HepG2 (cell line): ENCODE measurements around the gene TEC. TPM values are rescaled to one million over a fixed set of nuclear protein-coding genes. Genes with fewer than 3 reads are reported as not detected.
"Not testable (repeated sequence)": the region's sequence is repeated elsewhere in the genome, so short reads cannot be mapped to it uniquely, and the experiment has no call there.

ENCODE experiments used
- ATAC-seq: fragments of 200-7000 bp; cut with Tn5 transposase; 3 replicates; pipeline ENCODE4 v1.9.1; 2020; ENCODE audit warnings: mild to moderate bottlenecking, moderate library complexity
- BruUV-seq: library from RNA; stranded (reverse); fragments of 400-500 nt; replicated peaks from 2 replicates; lab custom pipeline; 2021; lab: Mats Ljungman, UMichigan
- CTCF ChIA-PET: fragments of 300-600 bp; formaldehyde crosslinking; extraction: SDS; loops from one replicate; lab custom pipeline; 2021; ENCODE audit warnings: low total read pairs, inconsistent platforms, low intra/inter-chr PET ratio; lab: Yijun Ruan, JAX
- POLR2A ChIA-PET: fragments of 350-600 bp; sonication (Branson Sonifier 250); formaldehyde crosslinking; loops from one replicate; lab custom pipeline; 2020; ENCODE audit warnings: antibody characterized with exemption, inconsistent platforms; lab: Yijun Ruan, JAX
- DNase-seq: peaks from one replicate; pipeline ENCODE4 v3.0.0-alpha.2; 2015; ENCODE audit warnings: low spot score
- FAIRE-seq: peaks from 3 replicates; lab custom pipeline; 2011; peaks lifted over from hg19 to GRCh38; lab: Jason Lieb, UNC
- H2AFZ ChIP-seq: one replicate; pipeline ENCODE4 v1.6.1; 2011; ENCODE audit warnings: low read length, inconsistent platforms
- H3K27ac ChIP-seq: fragments of 300-600 bp; 3 replicates; pipeline ENCODE4 v1.8.0; 2011; ENCODE audit warnings: mixed run types, mild to moderate bottlenecking, mixed read lengths, low read length, inconsistent platforms; ENCODE audit not compliant: insufficient read depth; ENCODE audit errors: extremely low read length
- H3K27me3 ChIP-seq, 2 experiments: fragments of 200-600 bp in 1 of 2; 2 replicates in 1 of 2; 3 replicates in 1 of 2; pipeline versions ENCODE4 v1.6.0 to v1.8.0; 2011; ENCODE audit warnings: low read length in 2 of 2, mild to moderate bottlenecking in 2 of 2, moderate library complexity in 2 of 2, inconsistent platforms in 1 of 2; ENCODE audit not compliant: insufficient read depth in 2 of 2, control insufficient read depth in 1 of 2
- H3K36me3 ChIP-seq, 2 experiments: fragments of 200-600 bp in 1 of 2; replicated peaks in 1 of 2; 2 replicates in 1 of 2; 3 replicates in 1 of 2; pipeline versions ENCODE4 v1.5.1 to v1.8.0; 2011; ENCODE audit warnings: low read length in 2 of 2, inconsistent platforms in 1 of 2; ENCODE audit not compliant: insufficient read depth in 2 of 2, control insufficient read depth in 1 of 2
- H3K4me1 ChIP-seq: 2 replicates; pipeline ENCODE4 v1.5.1; 2012; ENCODE audit warnings: low read length, inconsistent platforms; ENCODE audit not compliant: insufficient read depth
- H3K4me2 ChIP-seq: 2 replicates; pipeline ENCODE4 v1.6.0; 2011; ENCODE audit warnings: low read depth, low read length, inconsistent platforms
- H3K4me3 ChIP-seq, 3 experiments: fragments of 200-600 bp in 1 of 3; sonication (generic), shearing (Covaris generic) in 1 of 3; replicated peaks in 1 of 3; 2 replicates each; pipeline ENCODE4 v1.5.1; 2011 to 2016; ENCODE audit warnings: low read length in 3 of 3, inconsistent platforms in 2 of 3, low read depth in 2 of 3, mild to moderate bottlenecking in 2 of 3, control low read depth in 1 of 3, mixed read lengths in 1 of 3; ENCODE audit not compliant: insufficient read depth in 1 of 3
- H3K79me2 ChIP-seq: one replicate; pipeline ENCODE4 v1.6.1; 2011; ENCODE audit warnings: low read length, inconsistent platforms; ENCODE audit not compliant: insufficient read depth
- H3K9ac ChIP-seq: 2 replicates; pipeline ENCODE4 v1.6.0; 2011; ENCODE audit warnings: mild to moderate bottlenecking, low read depth, low read length, inconsistent platforms; ENCODE audit not compliant: insufficient read depth
- H3K9me3 ChIP-seq: 2 replicates; pipeline ENCODE4 v1.5.1; 2012; ENCODE audit warnings: mild to moderate bottlenecking, low read length
- H4K20me1 ChIP-seq: 2 replicates; pipeline ENCODE4 v1.6.0; 2011; ENCODE audit warnings: inconsistent platforms, mild to moderate bottlenecking, low read length, moderate library complexity; ENCODE audit not compliant: insufficient read depth
- HOXA9 ChIP-seq: sonication (generic); formaldehyde crosslinking; IDR thresholded peaks from 2 replicates; pipeline ENCODE4 v1.8.1; 2022; ENCODE audit warnings: missing genetic modification reagents, mild to moderate bottlenecking, moderate library complexity, borderline replicate concordance
- WGBS: methylation state at CpG from one replicate; pipeline ENCODE4 v1.1.6; 2017; ENCODE audit warnings: low lambda C conversion rate; 5-methylcytosine and 5-hydroxymethylcytosine counted together
- in situ Hi-C: cut with HindIII; loops from 2 replicates; pipeline ENCODE4 v1.10.0; 2017; ENCODE audit warnings: low pct_unique_long_range_greater_than_20kb; ENCODE audit not compliant: extremely low pct_ligation_motif_present
- intact Hi-C: fragments of 100-400 bp; cut with micrococcal nuclease; formaldehyde crosslinking; loops from one replicate; pipeline ENCODE4 v1.10.0; 2022; ENCODE audit not compliant: unreplicated experiment
- polyA plus RNA-seq, 8 experiments: library from polyadenylated mRNA; depleted of rRNA in 3 of 8; stranded (reverse) in 7 of 8; unstranded in 1 of 8; fragments of >200 nt; fragmentation: Illumina TruSeq in 4 of 8; extraction: Trizol in 4 of 8; gene quantifications; 2 replicates each; pipeline versions ENCODE4 v1.2.1 to v1.2.3, GENCODE V29; 2011 to 2016; ENCODE audit warnings: low read depth in 4 of 8, missing spikeins in 1 of 8, mixed read lengths in 1 of 8; ENCODE audit not compliant: insufficient read depth in 1 of 8
- total RNA-seq, 5 experiments: library from RNA; depleted of rRNA; stranded (reverse); fragments of >200 nt; fragmentation: Illumina TruSeq; extraction: Trizol; gene quantifications; 2 replicates each; pipeline ENCODE4 v1.2.3, GENCODE V29; 2016; ENCODE audit warnings: low read depth in 1 of 5

Gene TEC
- total and polyA plus RNA-seq, 2 of the 13 experiments (the other 11 are each of a cell fraction or from before 2014, with no cell fraction given): 0.05 to 0.20 TPM

DNA sequence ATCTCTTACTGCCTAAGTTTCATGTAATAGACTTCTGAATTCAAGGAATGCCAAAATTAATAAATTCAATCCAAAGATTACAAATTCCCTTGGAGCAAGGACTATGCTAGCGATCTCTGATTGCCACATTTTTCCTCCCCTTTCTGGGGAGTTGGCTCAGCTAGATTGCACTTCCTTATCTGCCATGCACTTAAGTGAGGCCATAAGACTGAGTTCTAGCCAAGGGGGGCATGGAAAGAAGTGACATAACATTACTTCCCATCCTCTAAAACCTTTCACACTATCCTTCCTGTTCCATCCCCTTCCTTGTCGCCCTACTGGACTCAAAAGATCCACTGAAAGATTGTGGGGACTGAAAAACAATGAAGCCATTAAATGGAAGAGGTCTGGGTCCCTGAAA is 81.8 kb downstream of the TEC start:
- in situ Hi-C loops: no loop called here
- no peak overlapping the region for H2AFZ ChIP-seq
- CTCF ChIA-PET: no interaction called here
- H3K9ac ChIP-seq: no peak overlapping the region
- no peaks in the 10 kb centered on the region for H3K36me3 ChIP-seq
- H3K4me2 ChIP-seq: no peak overlapping the region
- no peaks in the 10 kb centered on the region for H4K20me1 ChIP-seq
- no peaks in the 10 kb centered on the region for H3K4me1 ChIP-seq
- DNase-seq: no peak
- no peaks in the 10 kb centered on the region for H3K9me3 ChIP-seq
- FAIRE-seq: no peak
- TF ChIP-seq HOXA9 (CRISPR knock-in tag): no peak
- TF ChIP-seq, all 625 proteins: peak for 0
- 38% methylated on average over 2 of the region's 2 CpGs for WGBS
- no peak for ATAC-seq
- Histone ChIP-seq H3K79me2 (no peaks in the 10 kb centered on the region), H3K27ac (no peak overlapping the region), H3K27me3 (no peaks in the 10 kb centered on the region), H3K4me3 (no peak overlapping the region)
- no TSS peak for BruUV-seq
- intact Hi-C loops: no loop called here
- POLR2A ChIA-PET: no interaction called here

DNA sequence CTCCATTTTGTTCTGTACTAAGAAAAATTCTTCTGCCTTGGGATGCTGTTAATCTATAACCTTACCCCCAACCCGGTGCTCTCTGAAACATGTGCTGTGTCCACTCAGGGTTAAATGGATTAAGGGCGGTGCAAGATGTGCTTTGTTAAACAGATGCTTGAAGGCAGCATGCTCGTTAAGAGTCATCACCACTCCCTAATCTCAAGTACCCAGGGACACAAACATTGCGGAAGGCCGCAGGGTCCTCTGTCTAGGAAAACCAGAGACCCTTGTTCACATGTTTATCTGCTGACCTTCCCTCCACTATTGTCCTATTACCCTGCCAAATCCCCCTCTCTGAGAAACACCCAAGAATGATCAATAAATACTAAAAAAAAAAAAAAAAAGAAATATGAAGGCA is 82.6 kb downstream of the TEC start:
- WGBS: 55% methylated on average over 3 of the region's 5 CpGs
- H3K27me3 ChIP-seq, intact Hi-C loops, H3K4me2 ChIP-seq, H3K79me2 ChIP-seq, ATAC-seq, BruUV-seq, in situ Hi-C loops, H4K20me1 ChIP-seq, H3K4me1 ChIP-seq, H3K9me3 ChIP-seq, H3K9ac ChIP-seq, FAIRE-seq, H3K36me3 ChIP-seq, CTCF ChIA-PET, H2AFZ ChIP-seq, H3K27ac ChIP-seq, H3K4me3 ChIP-seq, DNase-seq, POLR2A ChIA-PET: not testable (repeated sequence)

DNA sequence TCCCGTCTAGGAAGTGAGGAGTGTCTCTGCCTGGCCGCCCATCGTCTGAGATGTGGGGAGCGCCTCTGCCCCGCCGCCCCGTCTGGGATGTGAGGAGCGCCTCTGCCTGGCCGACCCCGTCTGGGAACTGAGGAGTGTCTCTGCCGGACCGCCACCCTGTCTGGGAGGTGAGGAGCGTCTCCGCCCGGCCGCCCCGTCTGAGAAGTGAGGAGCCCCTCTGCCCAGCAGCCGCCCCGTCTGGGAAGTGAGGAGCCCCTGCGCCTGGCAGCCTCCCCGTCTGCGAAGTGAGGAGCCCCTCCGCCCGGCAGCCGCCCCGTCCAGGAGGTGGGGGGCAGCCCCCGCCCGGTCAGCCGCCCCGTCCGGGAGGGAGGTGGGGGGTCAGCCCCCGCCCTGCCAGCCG is 83.2 kb downstream of the TEC start:
- FAIRE-seq, H3K9me3 ChIP-seq, intact Hi-C loops, H3K9ac ChIP-seq, ATAC-seq, H3K4me3 ChIP-seq, H3K27ac ChIP-seq, CTCF ChIA-PET, BruUV-seq, POLR2A ChIA-PET, H2AFZ ChIP-seq, H3K4me2 ChIP-seq, H3K79me2 ChIP-seq, H3K36me3 ChIP-seq, H3K27me3 ChIP-seq, H4K20me1 ChIP-seq, in situ Hi-C loops, DNase-seq, H3K4me1 ChIP-seq: not testable (repeated sequence)
- 92% methylated on average over 7 of the region's 33 CpGs for WGBS
